Activated CD4-positive, alpha-beta T cell treated with anti-CD3 and anti-CD28 coated beads, Interleukin-2, amount 50 U/mL, for 4 hours (primary cell): Measurements from ENCODE around the gene ADCY2.

Experiments
- DNase-seq, 2 experiments: peaks; one replicate each; pipeline ENCODE4 v3.0.0-alpha.2; 2020

Gene ADCY2

DNA sequence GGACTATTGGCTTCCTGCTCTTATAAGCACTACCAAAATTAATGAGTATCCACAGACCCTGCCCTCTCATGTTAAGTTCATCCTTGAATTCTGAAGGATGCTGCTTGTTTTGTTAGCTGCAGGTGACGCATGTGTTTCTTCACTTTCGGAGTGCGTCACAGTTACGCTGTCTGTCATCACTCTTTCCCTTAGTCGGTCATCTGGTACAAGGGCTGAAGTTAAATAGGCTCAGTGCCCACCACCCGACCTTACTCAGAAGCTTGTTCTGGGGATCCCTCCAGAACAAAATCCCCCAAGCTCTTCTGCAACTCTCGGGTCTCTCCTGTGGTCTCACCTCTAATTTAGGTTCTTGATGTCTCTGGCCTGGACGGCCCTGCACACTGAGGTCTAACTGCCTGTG lies 51.0 kb downstream of the ADCY2 start:
- no peak for DNase-seq

DNA sequence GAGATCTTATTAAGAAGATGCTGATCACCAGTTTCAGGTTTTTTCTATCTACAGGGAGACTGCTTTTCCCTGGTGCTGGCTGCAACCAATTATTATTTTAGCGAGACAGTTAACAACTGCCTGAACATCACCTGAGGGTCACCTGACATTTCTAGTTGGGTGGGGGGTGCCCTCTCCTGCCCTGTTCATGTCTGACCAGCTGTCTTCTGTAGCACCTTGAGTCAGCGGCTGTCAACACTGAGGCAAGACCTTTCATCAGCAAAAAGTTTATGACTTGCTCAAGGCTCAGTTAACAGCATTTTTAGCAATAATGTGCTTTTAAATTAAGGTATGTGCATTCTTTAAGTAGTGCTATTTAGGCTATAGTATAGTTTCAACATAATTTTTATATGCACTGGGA lies 58.0 kb downstream of the ADCY2 start:
- DNase-seq = no peak

DNA sequence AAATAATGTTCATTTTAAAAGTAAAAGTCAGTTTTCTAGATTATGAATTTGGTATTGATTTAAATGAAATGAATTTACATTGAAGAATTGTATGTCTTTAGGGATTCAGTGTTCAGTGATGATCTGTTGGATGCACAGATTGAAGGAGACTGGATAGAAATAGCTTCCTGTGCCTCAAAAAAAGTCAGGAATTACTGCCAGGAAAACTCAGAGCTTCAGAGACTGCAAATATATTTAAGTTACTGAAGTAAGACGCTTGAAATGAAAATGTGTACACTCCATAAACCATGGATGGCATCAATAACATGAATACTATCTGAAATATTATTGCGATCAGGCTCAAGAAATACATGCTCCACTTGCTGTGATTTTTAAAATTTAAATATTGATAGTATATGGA lies 60.3 kb downstream of the ADCY2 start:
- no peak for DNase-seq

DNA sequence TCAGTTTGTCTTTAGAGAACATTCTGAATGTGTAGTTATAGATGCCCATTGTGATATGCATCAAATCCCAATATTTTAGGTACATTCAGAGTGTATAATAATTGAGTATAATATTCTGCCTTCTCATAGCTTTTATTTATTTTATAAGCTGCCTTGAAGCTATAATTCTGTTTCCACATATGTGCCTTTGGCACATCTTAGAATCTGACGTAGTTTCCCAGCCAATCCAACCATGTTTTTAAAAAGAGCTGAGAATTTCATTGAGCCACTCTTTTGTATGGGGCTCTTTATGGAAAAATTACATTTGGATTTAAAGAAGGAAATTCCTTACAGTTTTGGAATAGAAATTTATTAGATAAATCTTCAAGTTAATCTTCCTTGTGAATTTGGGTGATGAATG lies 65.4 kb downstream of the ADCY2 start:
- DNase-seq = no peak

DNA sequence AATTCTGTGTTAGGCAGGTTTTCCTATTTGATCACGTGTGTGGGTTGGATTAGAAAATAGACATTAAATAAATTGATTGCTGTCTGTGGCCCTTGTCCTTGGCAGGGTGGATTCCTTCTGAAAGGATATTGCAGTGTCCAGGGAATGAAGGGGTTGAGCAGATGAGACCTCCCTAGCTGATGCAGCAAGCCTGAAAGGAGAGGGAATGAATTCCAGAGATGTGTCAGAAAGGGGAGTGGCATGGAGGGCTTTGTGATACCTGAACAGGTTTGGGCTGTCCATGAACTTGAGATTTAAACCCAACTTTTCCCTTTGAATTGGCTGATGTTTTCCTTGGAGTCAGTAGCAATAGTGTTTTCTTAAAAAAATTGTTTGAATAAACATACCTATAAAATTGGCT lies 66.8 kb downstream of the ADCY2 start:
- DNase-seq = no peak

DNA sequence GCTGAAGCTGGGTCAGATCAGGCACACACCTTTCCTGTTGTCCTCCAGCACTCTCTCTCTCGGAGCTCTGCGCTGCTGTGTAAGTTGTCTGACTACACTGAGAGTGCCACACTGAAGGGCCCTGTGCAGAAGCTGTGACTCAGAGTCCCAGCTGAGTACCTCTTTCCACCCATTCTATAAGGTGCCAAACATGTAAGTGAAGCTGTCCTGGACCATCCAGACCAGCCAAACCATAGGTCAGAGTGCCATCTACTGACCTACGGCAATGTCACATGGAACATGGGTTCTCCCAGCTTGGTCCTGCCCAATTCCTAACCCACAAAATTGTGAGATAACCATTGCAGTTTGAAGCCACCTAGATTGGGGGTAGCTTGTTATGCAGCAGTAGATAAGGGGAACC lies 68.2 kb downstream of the ADCY2 start:
- DNase-seq = no peak

DNA sequence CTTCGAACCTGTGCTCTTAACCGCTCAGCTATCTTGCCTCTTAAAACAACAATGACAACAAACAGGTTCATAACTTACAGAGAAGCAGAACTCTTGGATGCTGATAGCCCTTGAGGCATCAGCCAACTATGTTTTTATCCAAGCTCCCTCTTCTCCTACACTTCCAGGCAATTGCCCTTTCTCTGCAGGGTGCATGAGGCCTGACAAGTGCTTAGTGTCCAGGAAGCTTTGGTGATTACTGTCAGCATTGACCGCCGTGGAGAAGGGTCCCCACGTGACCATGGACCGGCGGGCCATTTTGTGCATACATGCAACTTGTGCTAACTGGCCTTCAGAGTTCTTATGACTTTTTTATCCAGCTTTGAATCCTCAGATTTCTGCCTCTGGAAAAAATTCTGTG lies 71.2 kb downstream of the ADCY2 start:
- DNase-seq = no peak

DNA sequence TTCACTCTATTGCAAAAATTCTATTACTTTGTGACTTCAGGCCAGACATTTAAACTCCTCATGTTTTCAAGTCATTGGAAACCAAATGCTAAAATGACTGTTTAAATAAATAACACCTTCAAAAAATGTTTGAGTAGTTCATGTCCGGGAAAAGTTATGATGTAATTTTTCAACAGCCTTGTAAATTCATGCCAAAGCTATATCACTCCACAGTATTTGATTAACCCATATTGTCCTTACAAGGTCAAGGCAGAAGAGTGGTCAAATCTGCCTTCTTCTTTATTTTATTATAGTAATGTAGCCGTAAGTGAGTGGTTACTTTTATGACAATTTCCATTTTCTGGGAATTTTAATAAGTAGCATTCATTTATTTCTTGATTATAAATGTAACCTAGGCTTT lies 72.8 kb downstream of the ADCY2 start:
- no peak for DNase-seq

DNA sequence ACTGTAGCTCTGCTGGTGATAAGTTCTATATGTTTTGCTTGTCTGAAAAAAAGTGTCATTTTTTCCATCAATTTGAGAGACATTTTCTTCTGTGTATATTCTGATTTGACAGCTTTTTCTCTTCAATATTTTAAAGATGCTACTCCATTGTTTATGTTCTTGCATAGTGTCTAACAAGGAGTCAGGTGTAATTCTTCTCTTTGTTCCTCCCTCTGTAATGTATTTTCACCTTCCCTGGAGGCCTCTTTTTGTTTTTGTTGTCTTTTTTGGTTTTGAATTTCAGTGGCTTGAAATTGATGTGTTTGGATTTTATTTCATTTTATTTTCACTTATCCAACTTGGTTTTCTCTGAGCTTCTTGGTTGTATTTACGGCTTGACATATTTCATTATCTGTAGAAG lies 75.8 kb downstream of the ADCY2 start:
- DNase-seq = no peak

DNA sequence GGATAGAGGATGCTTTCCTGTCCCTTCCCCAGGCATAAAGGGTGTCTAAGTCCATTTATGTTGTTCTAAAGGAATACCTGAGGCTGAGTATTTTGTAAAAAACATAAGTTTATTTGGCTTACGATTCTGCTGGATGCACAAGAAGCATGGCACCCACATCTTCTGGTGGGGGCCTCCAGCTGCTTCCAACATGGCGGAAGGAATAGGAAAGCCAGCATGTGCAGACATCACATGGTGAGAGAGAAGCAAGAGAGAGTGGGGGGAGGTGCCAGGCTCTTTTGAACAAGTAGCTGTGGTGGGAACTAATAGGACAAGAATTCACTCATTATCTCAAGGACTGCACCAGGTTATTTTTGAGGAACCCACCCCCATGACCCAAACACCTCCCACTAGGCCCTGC lies 77.2 kb downstream of the ADCY2 start:
- DNase-seq = no peak

DNA sequence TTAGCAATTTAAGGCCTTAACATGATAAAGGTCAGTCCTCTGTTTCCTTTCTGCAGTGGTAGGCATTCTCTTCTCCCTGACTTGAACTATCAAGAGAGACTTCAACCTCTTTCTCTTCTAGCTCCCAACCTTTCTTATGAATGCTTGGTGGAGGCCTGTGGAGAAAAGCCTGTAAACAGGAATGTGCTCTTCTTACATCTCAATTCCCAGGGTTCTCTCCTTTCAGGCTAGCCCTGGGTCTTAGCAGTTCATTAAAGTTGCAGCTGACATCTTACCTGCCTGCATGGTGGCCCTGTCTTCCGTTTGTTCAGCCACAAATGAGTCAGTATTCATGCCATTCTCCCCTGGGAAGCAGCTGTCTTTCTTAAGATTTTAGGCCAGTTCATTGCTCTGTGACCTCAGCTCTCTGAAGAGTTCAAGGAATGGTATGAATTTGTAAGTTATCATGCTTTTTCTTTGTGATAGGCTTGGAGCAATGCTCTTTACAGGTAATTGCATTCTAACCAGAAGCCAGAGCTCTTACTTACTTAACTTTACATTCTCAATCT lies 77.8 kb downstream of the ADCY2 start:
- DNase-seq = no peak

DNA sequence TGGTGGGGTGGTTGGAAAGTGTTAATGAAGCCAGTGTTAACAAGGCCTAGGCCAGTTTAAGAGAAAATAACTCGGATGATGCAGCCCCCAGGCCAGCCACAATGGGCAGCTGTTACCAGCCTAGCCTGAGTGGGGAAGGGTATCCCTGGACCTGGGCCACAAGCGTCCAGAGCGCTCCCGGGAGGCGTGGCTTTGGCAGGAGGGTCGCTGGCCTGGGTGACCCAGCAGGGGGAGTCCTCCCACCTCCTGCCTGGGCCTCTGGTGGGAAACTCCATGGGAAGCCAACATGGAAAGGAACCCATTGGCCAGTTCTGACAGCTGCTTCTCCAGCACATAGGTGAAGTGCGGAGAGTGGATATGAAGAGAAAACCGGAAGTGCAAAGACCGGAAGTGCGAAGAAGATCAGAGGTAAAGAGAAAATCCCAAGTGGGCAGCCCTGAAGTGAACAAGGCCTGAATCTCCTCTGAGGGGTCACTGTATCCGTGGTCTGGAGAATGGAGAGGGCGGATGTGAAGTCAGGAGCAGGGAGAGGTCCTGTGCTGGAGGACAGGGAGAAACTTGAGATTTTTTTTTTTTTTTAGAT lies 79.0 kb downstream of the ADCY2 start:
- DNase-seq = no peak

DNA sequence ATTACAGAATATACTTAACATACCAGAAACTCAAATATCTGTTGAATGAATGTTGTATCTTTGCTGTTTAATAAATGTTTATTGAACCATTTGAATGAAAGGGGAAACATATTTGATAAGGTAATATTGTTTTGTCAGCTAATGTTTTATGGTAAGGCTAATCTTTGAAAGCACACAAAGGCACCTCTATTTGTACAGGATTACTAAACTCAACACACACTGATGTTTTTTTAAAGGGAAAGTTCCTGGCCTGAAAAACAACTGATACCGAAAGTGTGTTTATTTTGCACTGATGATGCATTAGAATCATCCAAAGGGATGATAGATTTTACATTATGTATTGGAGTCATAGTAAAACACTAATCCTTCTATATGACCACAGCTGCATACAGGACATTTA lies 82.5 kb downstream of the ADCY2 start:
- DNase-seq = no peak

DNA sequence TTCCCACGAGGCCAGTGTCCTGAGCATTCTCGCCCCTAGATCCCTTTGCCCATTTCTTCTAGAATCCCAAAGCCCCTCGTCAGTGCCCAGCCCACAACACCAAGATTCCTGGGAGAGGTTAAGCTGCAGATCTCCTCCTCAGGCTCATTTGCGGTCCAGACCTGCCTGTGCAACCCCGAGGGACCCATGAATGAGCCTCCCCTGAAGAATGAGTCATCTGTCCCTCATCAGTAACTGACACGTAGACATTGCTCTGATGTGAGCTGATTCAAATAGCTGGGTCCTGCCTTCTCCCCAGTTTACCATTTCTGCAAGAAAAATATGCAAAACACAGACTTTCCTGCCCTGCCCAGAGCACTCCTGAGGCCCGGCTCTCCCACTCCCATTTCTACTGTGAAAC lies 92.8 kb downstream of the ADCY2 start:
- no peak for DNase-seq

DNA sequence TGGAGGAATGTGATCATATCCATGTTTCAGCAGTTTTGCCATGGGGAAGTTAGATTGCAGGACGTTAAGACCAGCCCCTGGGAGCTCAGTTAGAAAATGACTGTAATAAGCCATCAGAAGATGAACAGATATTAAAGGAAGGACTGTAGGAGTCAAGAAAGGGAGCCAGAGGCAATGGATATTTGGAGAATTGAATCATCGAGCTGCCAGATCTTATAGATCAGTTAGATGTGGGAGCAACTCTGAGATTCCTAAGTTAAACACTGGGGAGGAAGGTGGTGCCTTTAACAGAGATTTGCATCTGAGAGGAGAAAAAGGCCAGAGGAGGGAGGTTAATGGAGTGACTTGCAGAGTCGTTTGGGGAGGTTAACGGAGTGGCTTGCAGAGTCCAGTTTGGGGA lies 96.4 kb downstream of the ADCY2 start:
- no peak for DNase-seq

DNA sequence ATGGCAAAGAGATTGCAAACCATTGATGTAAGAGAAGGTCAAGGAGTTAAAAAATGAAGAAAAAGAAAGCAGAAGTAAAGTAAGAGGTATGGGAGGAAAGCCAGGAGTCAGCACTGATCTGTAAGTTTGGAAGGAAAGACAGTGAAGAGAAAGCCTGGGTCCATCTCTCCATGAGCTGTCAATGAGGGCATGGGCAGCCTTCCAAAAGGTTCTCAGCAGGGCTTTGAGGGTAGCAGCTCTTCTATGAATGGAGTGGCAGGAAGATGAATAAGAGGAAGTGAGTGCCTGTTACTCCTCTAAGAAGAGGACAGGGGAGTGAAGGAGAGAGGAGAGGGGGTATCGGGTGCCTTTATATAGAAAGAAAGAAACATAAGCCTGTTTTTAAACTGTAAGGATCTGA lies 97.1 kb downstream of the ADCY2 start:
- DNase-seq = no peak

DNA sequence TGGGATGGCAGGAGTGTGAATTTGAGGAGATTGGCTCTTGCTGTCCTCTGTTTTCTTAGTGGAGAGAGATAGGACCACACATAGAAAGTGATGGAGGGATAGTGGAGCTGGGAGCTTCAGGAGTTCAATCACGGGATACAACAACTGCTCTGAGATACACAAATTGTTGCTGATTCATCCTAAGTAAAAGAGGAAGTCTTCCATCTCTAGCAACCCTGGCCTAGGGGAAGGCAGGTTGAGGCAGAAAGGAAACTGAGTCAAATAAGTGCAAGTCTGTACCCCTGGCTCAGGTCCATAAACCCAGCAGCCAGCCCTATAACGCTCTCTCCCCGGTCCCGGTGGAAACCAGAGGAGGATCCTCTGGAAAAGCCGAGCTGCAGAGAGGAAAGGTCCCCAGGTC lies 97.7 kb downstream of the ADCY2 start:
- DNase-seq = no peak

DNA sequence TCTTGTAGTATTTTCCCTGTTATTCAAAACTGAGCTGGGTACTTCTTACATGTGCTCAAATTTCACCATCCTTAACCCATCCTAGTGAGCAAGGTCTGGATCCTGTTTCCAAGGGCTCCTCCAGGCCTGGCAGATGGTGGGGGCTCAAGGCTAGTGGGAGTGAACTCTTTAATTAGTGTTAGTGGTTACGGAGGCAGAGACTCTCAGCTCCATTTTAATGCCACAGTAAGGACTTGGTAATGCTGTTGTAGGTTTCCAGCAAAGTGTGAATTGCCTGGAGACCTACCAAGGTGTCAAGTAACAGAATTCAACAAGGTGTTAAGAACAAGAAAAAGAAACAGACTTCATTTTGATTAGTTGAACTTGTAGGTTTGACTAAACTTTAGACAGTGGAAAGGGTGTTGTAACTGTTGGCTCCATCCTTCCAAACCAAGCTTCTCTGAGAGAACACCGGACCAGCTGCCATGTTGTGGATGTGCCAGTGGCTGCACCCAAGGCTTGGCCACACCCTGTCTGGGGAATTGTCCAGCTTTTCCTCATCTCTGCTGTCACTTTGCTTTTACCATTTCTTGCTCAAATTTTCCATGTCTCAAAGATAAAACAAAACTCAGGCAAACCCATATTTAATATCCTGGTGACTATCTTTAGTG lies 98.7 kb downstream of the ADCY2 start:
- no peak for DNase-seq

DNA sequence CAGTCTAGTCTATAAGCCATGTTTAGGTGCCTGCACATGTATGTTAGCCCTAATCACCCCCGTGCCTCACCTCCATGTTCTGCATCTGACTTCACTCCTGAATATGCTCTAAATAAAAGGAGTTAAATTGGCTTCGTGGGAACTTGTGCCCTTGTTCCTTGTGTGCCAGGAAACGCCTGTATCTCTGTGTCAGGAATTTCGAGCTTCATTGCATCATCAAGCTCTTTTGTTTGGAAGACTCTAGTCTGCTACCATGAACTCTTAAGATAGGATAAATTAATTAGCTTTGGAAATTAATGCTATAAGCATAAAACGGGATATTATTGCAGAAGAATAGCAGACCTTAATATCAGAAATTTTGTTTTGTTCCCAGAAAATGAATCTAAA lies 99.2 kb downstream of the ADCY2 start:
- DNase-seq = no peak

DNA sequence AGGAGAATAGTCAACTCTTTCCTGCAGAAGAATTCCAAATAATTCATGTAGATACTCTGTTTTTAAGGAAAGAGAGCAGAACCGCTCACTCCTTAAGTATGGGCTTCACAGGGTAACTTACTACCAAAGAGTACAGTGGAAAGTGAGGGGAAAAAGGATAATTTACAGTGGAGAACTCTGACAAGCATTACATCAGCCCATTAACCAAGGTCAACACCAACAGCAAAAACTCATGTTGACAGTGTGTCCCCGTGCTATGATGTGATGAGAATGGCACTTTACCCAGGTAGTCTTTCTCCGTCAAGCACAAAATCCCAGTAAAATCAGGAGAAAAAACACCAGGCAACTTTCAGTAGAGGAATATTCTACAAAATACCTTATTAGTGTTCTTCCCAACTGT lies 104.3 kb downstream of the ADCY2 start:
- no peak for DNase-seq

DNA sequence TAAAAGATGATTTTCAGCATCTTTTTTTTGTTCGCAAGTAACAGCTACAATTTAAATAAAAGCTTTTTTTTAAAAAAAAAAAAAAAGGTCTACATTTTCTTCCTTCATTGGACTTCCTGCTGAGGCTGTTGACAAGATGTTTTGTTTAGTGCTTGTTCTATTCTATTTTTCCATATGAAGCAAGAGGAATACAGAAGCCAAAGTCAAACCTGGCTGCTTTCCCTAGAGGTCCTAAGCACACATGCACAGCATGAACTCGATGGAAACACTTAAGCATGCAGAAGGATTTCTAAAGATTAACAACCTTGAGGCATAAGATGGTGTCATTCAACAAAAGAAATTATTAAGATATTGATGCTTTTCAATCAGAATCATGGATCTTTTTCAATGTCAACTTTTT lies 105.1 kb downstream of the ADCY2 start:
- DNase-seq = no peak

DNA sequence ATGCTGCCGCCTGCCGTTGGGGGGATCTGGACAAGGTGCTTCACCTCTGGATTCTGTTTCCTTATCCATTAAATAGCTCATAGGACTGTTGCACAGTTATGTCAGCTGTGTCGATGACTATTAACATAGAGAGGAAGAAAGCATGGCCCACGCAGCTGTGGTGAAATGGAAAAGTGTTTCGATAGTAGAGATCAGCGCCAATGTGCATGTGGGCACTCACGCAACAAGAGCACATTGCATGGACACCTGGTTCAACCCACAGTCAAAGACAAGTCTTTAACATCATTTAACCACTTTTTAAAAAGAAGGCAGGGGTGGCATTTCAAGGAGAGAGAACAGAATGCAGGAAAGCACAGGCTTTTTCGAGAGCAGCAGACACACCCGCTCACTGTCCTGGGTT lies 107.6 kb downstream of the ADCY2 start:
- no peak for DNase-seq

DNA sequence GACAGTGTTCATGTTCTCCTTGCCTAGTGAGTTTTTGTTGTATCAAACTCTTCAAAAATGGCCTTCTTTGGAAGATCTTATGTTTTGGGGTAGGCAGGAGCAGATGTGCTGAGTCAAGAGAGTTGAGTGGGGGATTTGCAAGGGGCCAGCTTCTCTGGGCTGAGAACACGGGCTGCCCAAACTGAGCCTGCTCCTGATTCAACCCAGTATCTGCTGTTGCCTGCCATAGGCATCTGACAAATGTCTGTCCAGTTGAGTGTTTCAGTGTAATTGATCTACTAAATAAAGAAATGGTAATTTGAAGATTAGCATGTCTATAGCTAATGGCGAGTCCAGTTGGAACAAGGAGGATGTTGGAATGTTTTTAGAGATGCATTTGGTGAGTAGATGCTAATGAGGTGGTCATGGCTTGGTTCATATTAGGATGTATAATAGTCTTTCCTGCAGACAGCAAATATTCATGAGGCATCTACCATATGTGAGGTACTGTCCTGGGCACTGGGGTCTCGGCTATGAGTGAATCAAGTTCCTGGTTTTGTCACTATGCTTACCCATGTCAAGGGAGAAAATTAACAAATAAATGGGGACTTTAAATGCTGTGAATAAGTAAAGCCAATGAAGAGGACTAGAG lies 119.5 kb downstream of the ADCY2 start:
- no peak for DNase-seq

DNA sequence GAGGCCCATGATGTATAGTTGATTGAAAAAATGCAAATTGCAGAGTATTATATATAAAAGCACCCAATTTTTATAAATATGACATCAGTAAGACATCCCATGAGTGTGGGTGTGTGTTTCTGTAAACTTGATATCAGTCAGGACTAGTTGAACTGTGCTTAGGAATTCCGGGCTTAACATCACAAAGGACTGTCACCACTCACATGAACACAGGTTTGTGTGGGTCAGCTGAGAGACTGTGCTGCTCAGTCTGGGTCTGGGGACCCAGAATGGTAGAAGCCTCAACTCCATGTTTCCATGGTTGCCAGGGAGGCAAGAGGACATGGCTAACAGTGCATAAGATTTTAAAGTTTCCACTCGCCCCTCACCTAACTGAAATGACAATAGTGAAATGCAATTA lies 120.3 kb downstream of the ADCY2 start:
- no peak for DNase-seq

DNA sequence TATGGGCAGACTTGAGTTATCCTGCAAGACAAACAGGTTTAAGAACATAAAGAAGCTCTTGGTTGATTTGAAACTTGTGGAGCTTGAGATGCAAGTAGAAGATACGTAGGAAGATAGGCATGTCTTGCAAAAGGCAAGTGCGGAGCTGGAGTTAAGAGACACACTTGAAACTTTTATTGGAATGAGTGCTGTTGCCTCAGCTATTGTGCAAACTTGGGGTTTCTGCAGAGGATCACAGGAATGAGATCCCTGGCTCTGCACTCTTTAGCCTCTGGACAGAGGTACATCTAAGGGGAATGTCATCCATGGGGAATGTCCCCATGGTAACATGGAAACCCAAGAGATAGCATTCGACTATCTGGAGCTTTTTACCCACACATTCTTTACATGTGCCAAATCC lies 121.1 kb downstream of the ADCY2 start:
- no peak for DNase-seq
